Stimulated activated naive CD8-positive, alpha-beta T cell treated with anti-CD3 and anti-CD28 coated beads, Interleukin-15, amount 100 ng/mL, for 72 hours (primary cell): ENCODE data around the gene SLBP.

ENCODE experiments used
- ATAC-seq: fragments of 150-1000 bp; cut with Tn5 transposase; 2 replicates; pipeline ENCODE4 v1.10.0; 2021; ENCODE audit warnings: mild to moderate bottlenecking, moderate library complexity
- DNase-seq, 2 donors: peaks; one replicate each; pipeline ENCODE4 v3.0.0; 2021 to 2022
- H3K27ac Mint-ChIP-seq, 2 donors: one replicate each; pipeline ENCODE4 v1.8.0; 2022; ENCODE audit warnings: mild to moderate bottlenecking in 2 of 2, mixed read lengths in 2 of 2, moderate library complexity in 2 of 2
- H3K27me3 Mint-ChIP-seq: one replicate; pipeline ENCODE4 v1.8.0; 2022; ENCODE audit warnings: mixed read lengths
- H3K4me1 Mint-ChIP-seq: one replicate; pipeline ENCODE4 v1.8.0; 2022; ENCODE audit warnings: mild to moderate bottlenecking, mixed read lengths
- H3K4me3 Mint-ChIP-seq, 2 donors: one replicate each; pipeline ENCODE4 v1.8.0; 2022; ENCODE audit warnings: mild to moderate bottlenecking in 2 of 2, mixed read lengths in 2 of 2, moderate library complexity in 1 of 2
- H3K9me3 Mint-ChIP-seq, 2 donors: one replicate each; pipeline ENCODE4 v1.8.0; 2022; ENCODE audit warnings: mixed read lengths in 2 of 2

Gene SLBP

GRCh38 chr4:1712216-1713002, at the start of gene SLBP:
Gene SLBP, minus strand, starts transcription at chr4:1712319. Its CDS starts 131 bp downstream, at chr4:1712188.
- H3K4me3 Mint-ChIP-seq = peak within 1 kb of the TSS; percentile 99
- H3K27ac Mint-ChIP-seq = peak within 1 kb of the TSS; percentile 98
- peak; percentile 91 for ATAC-seq
- H3K27me3 Mint-ChIP-seq = no peaks in the 10 kb centered on the region
- no peaks in the 10 kb centered on the region for H3K9me3 Mint-ChIP-seq
- H3K4me1 Mint-ChIP-seq = peaks cover 82% of the 10 kb centered on the region
- peak; percentile 98 to 99 for DNase-seq

GRCh38 chr4:1761130-1761689, 49.1 kb upstream of the SLBP start:
- Mint-ChIP-seq H3K27me3 (peaks cover 47% of the 10 kb centered on the region), H3K4me3 (no peak overlapping the region), H3K9me3 (no peaks in the 10 kb centered on the region), H3K4me1 (peaks cover 10% of the 10 kb centered on the region), H3K27ac (no peak overlapping the region)
- DNase-seq (no peak), ATAC-seq (peak; percentile 55)

DNA sequence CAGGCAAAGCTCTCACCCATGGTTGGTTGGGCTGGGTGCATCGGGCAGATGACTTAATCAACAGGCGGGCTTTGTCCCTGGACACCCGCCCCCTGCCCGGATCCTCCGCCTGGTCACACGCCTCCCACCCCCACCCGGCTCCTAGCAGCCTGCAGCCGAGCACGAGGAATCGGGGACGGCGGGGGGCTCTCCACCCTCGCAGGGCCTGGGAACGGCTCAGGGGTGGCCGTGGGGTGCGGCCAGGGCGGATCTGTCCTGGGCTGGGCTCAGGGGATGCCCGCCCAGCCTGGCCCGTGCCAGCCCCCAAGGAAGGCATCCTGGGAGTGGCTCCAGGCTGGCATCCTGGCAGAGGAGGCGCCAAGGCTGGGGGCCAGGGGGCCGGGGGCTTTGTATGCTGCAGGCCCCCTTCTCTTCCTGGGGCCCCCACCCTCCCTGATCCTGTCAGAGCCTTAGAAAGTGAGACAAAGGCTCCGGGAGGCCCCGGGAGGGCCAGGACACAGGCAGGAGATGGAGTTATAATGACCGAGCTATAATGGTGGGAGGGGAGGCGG, 48.5 kb upstream of the SLBP start:
- H3K27me3 Mint-ChIP-seq = peaks cover 41% of the 10 kb centered on the region

GRCh38 chr4:1759818-1760223, 47.7 kb upstream of the SLBP start:
- Mint-ChIP-seq H3K27me3 (peaks cover 33% of the 10 kb centered on the region), H3K4me1 (peaks cover 15% of the 10 kb centered on the region), H3K27ac (peak overlapping the region; percentile 66 to 71), H3K9me3 (no peaks in the 10 kb centered on the region), H3K4me3 (no peak overlapping the region)
- DNase-seq (no peak), ATAC-seq (no peak)

More for the DNA sequence above, 48.5 kb upstream of the SLBP start:
- ATAC-seq (peak; percentile 5), DNase-seq (no peak)
- Mint-ChIP-seq H3K4me1 (peaks cover 15% of the 10 kb centered on the region), H3K27ac (no peak overlapping the region), H3K4me3 (no peak overlapping the region), H3K9me3 (no peaks in the 10 kb centered on the region)

DNA sequence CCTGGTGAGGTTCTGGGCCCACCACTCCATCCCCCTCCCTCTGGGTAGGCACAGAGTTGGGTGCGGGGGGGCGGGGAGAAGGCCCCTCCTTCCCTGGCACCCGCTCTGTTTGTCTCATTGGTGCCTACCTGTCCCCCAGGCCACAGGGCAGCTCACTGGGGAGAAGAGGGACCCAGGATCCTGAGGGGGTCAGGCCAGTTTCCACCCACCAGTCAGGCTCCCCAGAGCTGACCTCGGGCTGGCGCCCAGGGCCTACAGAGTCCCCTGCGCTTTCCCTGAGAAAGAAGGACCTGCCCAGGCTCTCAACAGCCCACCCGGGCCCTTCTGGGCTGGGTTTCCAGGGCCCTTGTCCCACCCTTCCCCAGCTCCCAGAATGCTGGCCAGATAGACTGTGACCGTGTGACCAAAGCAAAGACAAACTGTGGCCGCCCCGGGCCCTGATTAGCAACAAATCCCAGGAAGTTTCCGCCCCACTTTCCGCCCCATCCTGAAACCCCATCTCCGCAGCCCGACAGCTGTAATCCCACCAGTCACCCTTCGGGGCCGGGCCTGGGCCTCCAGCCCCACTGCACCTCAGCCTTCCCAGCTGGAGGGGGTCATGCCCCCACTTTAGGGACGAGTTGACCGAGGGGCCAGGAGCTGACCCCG, 47.2 kb upstream of the SLBP start:
- Mint-ChIP-seq H3K27me3 (peaks cover 28% of the 10 kb centered on the region), H3K9me3 (no peaks in the 10 kb centered on the region), H3K4me3 (no peak overlapping the region), H3K27ac (peak overlapping the region; percentile 66 to 71), H3K4me1 (peaks cover 17% of the 10 kb centered on the region)
- DNase-seq = no peak
- no peak for ATAC-seq

DNA sequence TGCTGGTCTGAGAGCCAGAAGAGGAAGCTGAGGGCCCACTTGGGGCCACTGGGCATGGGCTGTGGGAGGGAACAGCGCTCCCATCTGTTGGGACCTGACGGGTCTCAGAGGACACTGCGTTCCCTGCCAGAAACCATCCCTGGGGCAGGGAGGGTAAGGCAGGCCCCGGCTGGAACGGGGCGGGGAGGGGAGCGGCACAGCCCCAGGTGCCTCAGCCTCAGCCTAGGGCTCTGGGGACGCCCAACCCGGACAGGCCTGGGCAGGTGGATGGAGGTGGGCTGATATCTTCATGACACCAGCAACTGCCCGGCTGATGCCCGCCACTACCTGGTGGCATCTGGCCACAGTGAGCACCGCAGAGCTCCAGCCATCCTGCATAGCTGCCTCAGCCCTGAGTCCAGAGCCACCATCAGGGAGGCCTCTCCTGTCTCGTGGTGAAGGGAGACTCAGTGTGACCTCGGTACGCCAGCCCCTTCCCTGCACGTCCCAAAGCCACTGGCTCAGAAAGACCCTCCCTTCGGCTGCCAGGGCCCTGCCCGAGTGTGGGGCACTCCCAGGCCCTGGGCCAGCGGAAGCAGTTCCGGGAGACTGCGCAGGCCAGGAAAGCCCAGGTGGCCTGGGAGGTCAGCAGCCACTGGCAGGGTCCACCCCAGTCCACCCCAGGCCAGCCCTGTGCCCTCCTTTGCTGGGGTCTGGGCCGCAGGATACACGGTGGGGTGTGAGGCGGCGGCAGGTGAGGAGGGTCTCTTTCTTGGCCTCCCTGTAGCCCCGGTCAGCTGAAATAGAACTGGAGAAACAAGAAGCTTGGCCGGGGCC, 46.4 kb upstream of the SLBP start:
- ATAC-seq (no peak), DNase-seq (no peak)
- H3K9me3 Mint-ChIP-seq = no peaks in the 10 kb centered on the region
- no peak overlapping the region for H3K27ac Mint-ChIP-seq
- peaks cover 20% of the 10 kb centered on the region for H3K27me3 Mint-ChIP-seq
- H3K4me3 Mint-ChIP-seq = no peak overlapping the region
- H3K4me1 Mint-ChIP-seq = peaks cover 24% of the 10 kb centered on the region

- Mint-ChIP-seq H3K27me3 (peaks cover 13% of the 10 kb centered on the region), H3K27ac (no peak overlapping the region), H3K9me3 (no peaks in the 10 kb centered on the region), H3K4me1 (peaks cover 31% of the 10 kb centered on the region), H3K4me3 (no peak overlapping the region)
- DNase-seq (no peak), ATAC-seq (no peak)
Observed at GRCh38 chr4:1757836-1758235, 45.7 kb upstream of the SLBP start.

DNA sequence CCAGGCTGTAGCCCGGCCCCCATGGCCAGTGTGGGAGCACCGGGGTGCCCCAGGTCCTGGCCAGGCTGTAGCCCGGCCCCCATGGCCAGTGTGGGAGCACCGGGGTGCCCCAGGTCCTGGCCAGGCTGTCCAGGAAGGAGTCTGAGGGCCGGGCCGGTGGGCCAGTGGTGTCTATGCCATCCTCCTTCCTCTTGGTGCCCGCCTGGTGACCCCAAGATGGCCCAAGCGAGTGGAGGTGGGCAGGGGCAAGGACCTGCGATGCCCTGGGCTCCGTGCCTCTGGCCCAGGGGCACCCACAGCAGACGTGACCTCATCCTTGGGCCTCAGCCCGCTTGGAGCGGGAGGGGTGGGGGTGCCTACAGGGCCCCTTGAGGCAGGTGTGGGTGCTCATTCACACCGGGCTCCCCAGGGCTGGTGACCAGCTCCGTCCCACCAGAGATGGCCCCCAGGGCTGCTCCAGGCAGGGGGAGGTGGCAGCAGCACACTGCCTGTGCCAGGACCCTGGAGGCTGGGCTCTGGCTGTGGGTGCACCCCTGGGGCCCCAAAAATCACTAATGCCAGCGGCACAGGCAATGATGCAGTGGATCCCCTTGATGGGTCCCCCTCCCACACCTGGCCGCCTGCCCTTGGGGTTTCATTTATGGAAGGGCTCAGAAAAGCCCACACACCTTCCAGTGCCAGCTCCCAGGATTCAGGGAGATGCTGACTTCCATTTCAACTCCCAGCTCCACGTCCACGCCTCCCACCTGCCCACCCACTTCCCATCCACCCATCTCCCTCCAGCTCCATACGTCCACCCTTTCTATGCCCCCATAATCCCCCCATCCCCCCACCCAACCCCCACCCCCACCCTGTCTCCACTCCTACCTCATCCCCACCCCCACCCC, 45.0 kb upstream of the SLBP start:
- Mint-ChIP-seq H3K4me3 (no peak overlapping the region), H3K27ac (no peak overlapping the region), H3K9me3 (no peaks in the 10 kb centered on the region), H3K4me1 (peaks cover 38% of the 10 kb centered on the region), H3K27me3 (peaks cover 6% of the 10 kb centered on the region)
- ATAC-seq = no peak
- DNase-seq = no peak

DNA sequence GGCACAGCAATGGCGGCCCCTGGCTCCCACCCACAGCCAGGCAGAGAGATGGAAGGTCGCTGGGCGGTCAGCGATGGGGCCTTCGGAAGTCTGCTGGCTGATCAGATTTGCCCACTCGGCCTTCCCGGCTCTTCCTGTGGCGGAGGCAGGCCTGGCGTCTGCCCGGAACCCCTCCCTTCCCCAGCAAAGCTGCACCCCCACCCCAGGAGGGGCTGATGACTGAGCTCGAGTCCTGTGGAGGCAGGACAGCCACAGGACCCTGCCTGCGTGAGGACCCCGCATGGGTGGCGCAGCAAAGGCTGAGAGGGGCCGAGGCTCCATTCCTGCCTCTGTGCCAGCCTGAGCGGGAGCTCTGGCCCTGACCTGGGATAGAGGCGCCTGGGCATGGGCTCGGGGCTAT, 44.0 kb upstream of the SLBP start:
- Mint-ChIP-seq H3K9me3 (no peaks in the 10 kb centered on the region), H3K4me3 (no peak overlapping the region), H3K4me1 (peaks cover 43% of the 10 kb centered on the region), H3K27me3 (no peaks in the 10 kb centered on the region), H3K27ac (peak overlapping the region in 1 of 2 donors; percentile 27)
- ATAC-seq (no peak), DNase-seq (no peak)

GRCh38 chr4:1755297-1755696, 43.2 kb upstream of the SLBP start:
- Mint-ChIP-seq H3K9me3 (no peaks in the 10 kb centered on the region), H3K27me3 (peaks cover 7% of the 10 kb centered on the region), H3K4me3 (no peak overlapping the region), H3K27ac (no peak overlapping the region), H3K4me1 (peaks cover 46% of the 10 kb centered on the region)
- ATAC-seq = no peak
- no peak for DNase-seq

GRCh38 chr4:1754336-1754735, 42.2 kb upstream of the SLBP start:
- Mint-ChIP-seq H3K27me3 (peaks cover 11% of the 10 kb centered on the region), H3K4me1 (peaks cover 37% of the 10 kb centered on the region), H3K27ac (peak overlapping the region in 1 of 2 donors; percentile 80), H3K4me3 (no peak overlapping the region), H3K9me3 (no peaks in the 10 kb centered on the region)
- DNase-seq = no peak
- ATAC-seq = no peak

GRCh38 chr4:1753697-1754311, 41.7 kb upstream of the SLBP start:
- DNase-seq = no peak
- Mint-ChIP-seq H3K9me3 (no peaks in the 10 kb centered on the region), H3K4me1 (peaks cover 37% of the 10 kb centered on the region), H3K27me3 (peaks cover 11% of the 10 kb centered on the region), H3K4me3 (no peak overlapping the region), H3K27ac (peak overlapping the region in 1 of 2 donors; percentile 46)
- ATAC-seq = no peak

DNA sequence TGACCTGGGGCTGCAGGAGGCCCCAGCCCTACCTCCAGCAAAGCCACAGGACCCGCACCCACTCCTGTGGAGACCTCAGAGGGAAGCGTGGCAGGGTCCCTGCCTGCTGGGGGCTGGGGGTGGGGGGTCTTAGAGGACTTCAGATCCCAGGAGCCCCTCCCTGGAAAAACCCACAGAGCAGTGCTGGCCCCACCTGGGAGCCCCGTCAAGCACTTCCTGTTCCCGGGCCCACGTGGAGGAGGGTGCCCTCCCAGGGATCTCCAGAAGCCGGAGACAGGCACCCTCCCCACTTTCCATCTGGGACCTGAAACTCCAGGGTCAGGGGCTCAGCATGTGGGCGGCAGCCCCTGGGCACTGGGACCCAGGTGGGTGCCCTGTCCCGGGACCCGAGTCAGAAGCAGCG, 41.2 kb upstream of the SLBP start:
- H3K4me3 Mint-ChIP-seq = peak overlapping the region; percentile 47 to 64
- DNase-seq = no peak
- no peak overlapping the region for H3K27ac Mint-ChIP-seq
- H3K27me3 Mint-ChIP-seq = peaks cover 11% of the 10 kb centered on the region
- H3K4me1 Mint-ChIP-seq = peaks cover 41% of the 10 kb centered on the region
- H3K9me3 Mint-ChIP-seq = no peaks in the 10 kb centered on the region
- ATAC-seq = no peak
